Kidney epithelial cell (primary cell): ENCODE results near the gene LRCH2. TPM values are rescaled to one million over a fixed set of nuclear protein-coding genes. Genes with fewer than 3 reads are reported as not detected.

Experiments
- DNase-seq: peaks from one replicate; pipeline ENCODE4 v3.0.0-alpha.2; 2010; ENCODE audit warnings: low read depth
- H3K27me3 ChIP-seq: 2 replicates; pipeline ENCODE4 v1.6.0; 2011; ENCODE audit warnings: low read length; ENCODE audit not compliant: control insufficient read depth, insufficient read depth
- H3K36me3 ChIP-seq: 2 replicates; pipeline ENCODE4 v1.5.1; 2011; ENCODE audit warnings: low read length; ENCODE audit not compliant: control insufficient read depth, insufficient read depth
- H3K4me3 ChIP-seq: 2 replicates; pipeline ENCODE4 v1.5.1; 2011; ENCODE audit warnings: low read depth, mild to moderate bottlenecking, control low read depth, low read length
- total RNA-seq: library from RNA; depleted of rRNA; stranded (reverse); fragments of >200 nt; gene quantifications from 2 replicates; pipeline ENCODE4 v1.2.3, GENCODE V29; 2015
- TF ChIP-seq, protein P1 (sequence below): IDR thresholded peaks from 2 replicates; pipeline ENCODE4 v1.5.1; 2011; ENCODE audit warnings: mild to moderate bottlenecking, moderate library complexity, low read length, control low read depth, inconsistent platforms; ENCODE audit not compliant: insufficient read depth, poor library complexity, severe bottlenecking

Gene LRCH2
- total RNA-seq, 1 donor from 2014 or later: 3.7 TPM

DNA sequence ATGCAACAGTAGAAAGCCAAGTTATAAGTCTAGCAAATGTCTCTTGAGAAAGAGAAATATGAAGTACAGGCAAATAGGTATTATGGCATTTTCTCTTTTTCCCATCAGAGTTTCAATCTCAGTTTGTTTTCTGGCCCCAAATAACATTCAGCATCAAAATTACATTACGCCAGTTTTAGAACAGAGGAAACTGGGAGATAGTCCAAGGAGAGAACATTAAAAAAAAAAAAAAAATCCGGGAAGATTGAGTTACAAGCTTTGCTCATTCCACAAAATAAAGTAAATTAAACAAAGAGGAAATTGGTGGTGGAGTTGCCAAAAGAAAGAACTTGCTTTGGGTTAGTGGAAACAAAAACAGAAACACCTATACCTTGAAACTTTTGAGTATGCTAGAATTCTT is 166.1 kb downstream of the LRCH2 start:
- TF ChIP-seq, protein P1, sequence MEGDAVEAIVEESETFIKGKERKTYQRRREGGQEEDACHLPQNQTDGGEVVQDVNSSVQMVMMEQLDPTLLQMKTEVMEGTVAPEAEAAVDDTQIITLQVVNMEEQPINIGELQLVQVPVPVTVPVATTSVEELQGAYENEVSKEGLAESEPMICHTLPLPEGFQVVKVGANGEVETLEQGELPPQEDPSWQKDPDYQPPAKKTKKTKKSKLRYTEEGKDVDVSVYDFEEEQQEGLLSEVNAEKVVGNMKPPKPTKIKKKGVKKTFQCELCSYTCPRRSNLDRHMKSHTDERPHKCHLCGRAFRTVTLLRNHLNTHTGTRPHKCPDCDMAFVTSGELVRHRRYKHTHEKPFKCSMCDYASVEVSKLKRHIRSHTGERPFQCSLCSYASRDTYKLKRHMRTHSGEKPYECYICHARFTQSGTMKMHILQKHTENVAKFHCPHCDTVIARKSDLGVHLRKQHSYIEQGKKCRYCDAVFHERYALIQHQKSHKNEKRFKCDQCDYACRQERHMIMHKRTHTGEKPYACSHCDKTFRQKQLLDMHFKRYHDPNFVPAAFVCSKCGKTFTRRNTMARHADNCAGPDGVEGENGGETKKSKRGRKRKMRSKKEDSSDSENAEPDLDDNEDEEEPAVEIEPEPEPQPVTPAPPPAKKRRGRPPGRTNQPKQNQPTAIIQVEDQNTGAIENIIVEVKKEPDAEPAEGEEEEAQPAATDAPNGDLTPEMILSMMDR: no peak
- Histone ChIP-seq H3K36me3 (no peaks in the 10 kb centered on the region), H3K27me3 (no peaks in the 10 kb centered on the region), H3K4me3 (no peak overlapping the region)
- no peak for DNase-seq

DNA sequence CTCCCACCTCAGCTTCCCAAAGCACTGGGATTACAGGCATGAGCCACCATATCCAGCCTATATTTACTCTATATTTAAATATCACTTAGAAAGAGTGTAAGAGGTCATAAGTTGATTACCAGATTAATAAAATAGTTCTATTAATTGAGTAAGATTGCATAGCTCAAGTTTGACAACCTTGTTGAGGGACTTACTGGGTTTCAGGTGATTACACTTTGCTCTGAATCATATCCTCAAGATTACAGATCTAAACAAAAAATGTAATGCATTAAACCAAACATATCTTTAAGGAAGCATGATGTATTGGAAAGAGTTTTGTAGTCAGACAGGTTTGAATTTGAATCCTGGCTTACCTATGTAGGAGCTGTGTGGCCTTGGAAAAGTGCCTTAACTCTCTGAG is 168.6 kb downstream of the LRCH2 start:
- no peak for DNase-seq
- TF ChIP-seq, protein P1: no peak
- no peaks in the 10 kb centered on the region for H3K36me3 ChIP-seq
- no peak overlapping the region for H3K4me3 ChIP-seq
- H3K27me3 ChIP-seq: no peaks in the 10 kb centered on the region

Other genes starting within 250 kb of the LRCH2 start
- gene IL13RA2, start 216.5 kb downstream of the LRCH2 start, total RNA-seq: 0.25 and 1.3 TPM in 2 replicates
- gene RBMXL3, start 44.7 kb downstream of the LRCH2 start, total RNA-seq: not detected in 2 replicates
- gene LUZP4, start 55.6 kb upstream of the LRCH2 start, total RNA-seq: not detected in 2 replicates